Activated naive CD4-positive, alpha-beta T cell treated with anti-CD3 and anti-CD28 coated beads, Interleukin-2, amount 10 ng/mL, durations not matched to agents 5 hours and 36 hours (primary cell): Measurements from ENCODE around the gene GNG5. TPM values are rescaled to one million over a fixed set of nuclear protein-coding genes. Genes with fewer than 3 reads are reported as not detected.

Experiments
- total RNA-seq, 2 experiments: library from RNA; stranded (reverse); gene quantifications; one replicate each; pipeline ENCODE4 v1.2.3, GENCODE V29; 2021

The GNG5 gene
- 10 to 100 TPM; 82.1 to 85.0 TPM for total RNA-seq

GRCh38 chr1:84506002-84506728, at the start of gene GNG5, which contains the start of gene SPATA1:
GNG5 (minus strand) TSS chr1:84506581; CDS start chr1:84506091, 490 bp downstream.
SPATA1 (plus strand) TSS chr1:84506386; CDS start chr1:84516360, 9,974 bp downstream.

GRCh38 chr1:84478876-84479868, 27.2 kb downstream of the GNG5 start, which contains the start of gene RPF1:
RPF1 (plus strand) TSS chr1:84479266; CDS start chr1:84479282, 16 bp downstream.

Other genes starting within 250 kb of the GNG5 start
- gene SAMD13, start 204.9 kb downstream of the GNG5 start, total RNA-seq = under 1 TPM; 0.24 to 0.40 TPM
- not detected for gene DNASE2B, start 108.1 kb downstream of the GNG5 start, total RNA-seq
- 10 to 100 TPM; 38.0 to 42.5 TPM for gene RPF1, start 27.3 kb downstream of the GNG5 start, total RNA-seq
- 1 to 10 TPM; 2.7 to 3.5 TPM for gene SPATA1, start 195 bp downstream of the GNG5 start, total RNA-seq
- 10 to 100 TPM; 15.2 to 15.9 TPM for gene CTBS, start 67.9 kb upstream of the GNG5 start, total RNA-seq
- gene SSX2IP, start 183.9 kb upstream of the GNG5 start, total RNA-seq = 10 to 100 TPM; 13.9 to 14.3 TPM